ENCODE results near the gene TMEM271. TPM values are rescaled to one million over a fixed set of nuclear protein-coding genes. Genes with fewer than 3 reads are reported as not detected.

Gene TMEM271
- total and polyA plus RNA-seq, 2 donors (not counting 3 experiments of a cell fraction or from before 2014, with no cell fraction given), result not detected

DNA sequence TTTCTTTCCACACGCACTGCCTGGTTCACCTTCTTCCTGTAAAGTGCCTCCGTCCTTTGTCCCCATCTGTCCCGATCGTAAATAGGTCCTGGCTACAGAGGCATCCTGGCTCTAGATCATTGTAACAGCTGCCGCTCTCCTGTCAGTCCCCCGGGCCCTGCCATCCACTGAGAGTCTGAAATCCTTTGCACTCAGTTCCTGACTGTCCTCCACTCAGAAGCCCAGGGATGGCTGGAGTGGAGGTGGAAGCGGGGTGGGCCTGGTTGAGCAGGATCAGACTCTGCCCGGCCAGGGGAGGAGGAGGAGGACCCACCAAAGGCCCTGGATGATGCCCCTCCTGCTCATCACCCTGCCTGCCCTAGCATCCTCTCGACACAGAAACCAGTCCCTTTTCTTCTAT, 47.3 kb downstream of the TMEM271 start:
- FAIRE-seq (no peak), DNase-seq (ENCODE audit: low read depth, low spot score) (no peak)
- Histone ChIP-seq H4K20me1 (replicated peaks; ENCODE audit: control insufficient read depth, extremely low read depth, insufficient read depth, low read length) (no peaks in the 10 kb centered on the region), H2AFZ (ENCODE audit: low read depth, low read length) (no peak overlapping the region), H3K9me3 (replicated peaks; ENCODE audit: control insufficient read depth, insufficient read depth, low read length) (no peaks in the 10 kb centered on the region), H3K79me2 (ENCODE audit: control insufficient read depth, insufficient read depth, low read length) (no peaks in the 10 kb centered on the region), H3K27me3 (ENCODE audit: control insufficient read depth in 2 of 2, insufficient read depth in 2 of 2, low read length in 2 of 2) (no peaks in the 10 kb centered on the region), H3K4me1 (ENCODE audit: control insufficient read depth, extremely low read depth, insufficient read depth, low read length) (no peaks in the 10 kb centered on the region), H3K27ac (ENCODE audit: insufficient read depth, low read depth, low read length) (no peak overlapping the region), H3K36me3 (ENCODE audit: control insufficient read depth in 2 of 2, extremely low read depth in 1 of 2, insufficient read depth in 2 of 2, low read length in 2 of 2) (peaks cover 2 to 27% of the 10 kb centered on the region in 2 experiments), H3K4me3 (replicated peaks in 1 of 3; ENCODE audit: insufficient read depth in 1 of 3, low read depth in 1 of 3, low read length in 3 of 3) (no peak overlapping the region), H3K4me2 (ENCODE audit: insufficient read depth, low read length) (no peak overlapping the region), H3K9me1 (replicated peaks; ENCODE audit: control insufficient read depth, extremely low read depth, insufficient read depth, low read length) (no peaks in the 10 kb centered on the region), H3K9ac (replicated peaks; ENCODE audit: extremely low read depth, insufficient read depth, low read length) (no peak overlapping the region)
- ChIA-PET POLR2A (no interaction called here), CTCF (no interaction called here)
- BruUV-seq (replicated peaks), result no TSS peak
- dilution Hi-C loops (cut with MboI; ENCODE audit: extremely low pct_ligation_motif_present, low sequenced_read_pairs), result no loop called here
- intact Hi-C loops (cut with micrococcal nuclease), result no loop called here
- no peak for TF ChIP-seq GATA2 (IDR thresholded peaks at IDR 0.05; ENCODE audit: insufficient read depth, insufficient read length, low read depth, low read length)
- no peak for TF ChIP-seq POLR2A (IDR thresholded peaks at IDR 0.05; ENCODE audit: low read depth, low read length)
- no peak for TF ChIP-seq EZH2 (IDR thresholded peaks at IDR 0.05; ENCODE audit: borderline replicate concordance, low read depth, low read length, severe bottlenecking)
- TF ChIP-seq MYC (IDR thresholded peaks at IDR 0.05; ENCODE audit: low read depth, low read length), result no peak
- TF ChIP-seq, protein P1, sequence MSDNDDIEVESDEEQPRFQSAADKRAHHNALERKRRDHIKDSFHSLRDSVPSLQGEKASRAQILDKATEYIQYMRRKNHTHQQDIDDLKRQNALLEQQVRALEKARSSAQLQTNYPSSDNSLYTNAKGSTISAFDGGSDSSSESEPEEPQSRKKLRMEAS (IDR thresholded peaks at IDR 0.05; ENCODE audit: insufficient read depth, insufficient read length), result no peak
- TF ChIP-seq POLR2AphosphoS5 (IDR thresholded peaks at IDR 0.05; ENCODE audit: insufficient read depth, low read depth, low read length), result no peak

DNA sequence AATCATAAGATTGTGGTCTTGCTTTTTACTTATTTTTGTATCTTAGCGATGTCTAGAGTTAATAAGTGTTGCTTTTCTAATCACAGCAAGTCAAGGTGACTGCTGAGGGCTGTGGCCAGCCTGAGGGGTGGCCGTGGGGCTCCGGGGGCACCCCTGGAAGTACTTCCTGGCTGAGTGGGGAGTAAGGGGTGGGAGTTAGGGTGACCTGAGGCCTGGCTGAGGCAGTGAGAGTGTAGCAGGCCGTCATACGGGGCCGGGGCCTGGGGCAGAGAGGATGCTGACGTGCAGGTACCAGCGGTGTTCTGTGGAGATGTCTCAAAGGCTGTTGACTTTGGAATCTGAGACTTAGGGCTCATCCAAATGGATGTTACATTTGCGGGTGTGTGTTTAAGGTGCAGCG, 47.8 kb downstream of the TMEM271 start:
- Histone ChIP-seq H3K27ac (ENCODE audit: insufficient read depth, low read depth, low read length) (no peak overlapping the region), H4K20me1 (replicated peaks; ENCODE audit: control insufficient read depth, extremely low read depth, insufficient read depth, low read length) (no peaks in the 10 kb centered on the region), H3K36me3 (ENCODE audit: control insufficient read depth in 2 of 2, extremely low read depth in 1 of 2, insufficient read depth in 2 of 2, low read length in 2 of 2) (peaks cover 2 to 28% of the 10 kb centered on the region in 2 experiments), H3K4me2 (ENCODE audit: insufficient read depth, low read length) (no peak overlapping the region), H3K9ac (replicated peaks; ENCODE audit: extremely low read depth, insufficient read depth, low read length) (no peak overlapping the region), H3K4me1 (ENCODE audit: control insufficient read depth, extremely low read depth, insufficient read depth, low read length) (no peaks in the 10 kb centered on the region), H3K9me3 (replicated peaks; ENCODE audit: control insufficient read depth, insufficient read depth, low read length) (no peaks in the 10 kb centered on the region), H3K79me2 (ENCODE audit: control insufficient read depth, insufficient read depth, low read length) (no peaks in the 10 kb centered on the region), H2AFZ (ENCODE audit: low read depth, low read length) (no peak overlapping the region), H3K27me3 (ENCODE audit: control insufficient read depth in 2 of 2, insufficient read depth in 2 of 2, low read length in 2 of 2) (no peaks in the 10 kb centered on the region), H3K4me3 (replicated peaks in 1 of 3; ENCODE audit: insufficient read depth in 1 of 3, low read depth in 1 of 3, low read length in 3 of 3) (no peak overlapping the region), H3K9me1 (replicated peaks; ENCODE audit: control insufficient read depth, extremely low read depth, insufficient read depth, low read length) (no peaks in the 10 kb centered on the region)
- ChIA-PET POLR2A (no interaction called here), CTCF (no interaction called here)
- BruUV-seq (replicated peaks), result no TSS peak
- no peak for DNase-seq (ENCODE audit: low read depth, low spot score)
- dilution Hi-C loops (cut with MboI; ENCODE audit: extremely low pct_ligation_motif_present, low sequenced_read_pairs) (no loop called here), intact Hi-C loops (cut with micrococcal nuclease) (no loop called here)
- no peak for FAIRE-seq
- TF ChIP-seq MYC (IDR thresholded peaks at IDR 0.05; ENCODE audit: low read depth, low read length), result no peak
- TF ChIP-seq, protein P2, sequence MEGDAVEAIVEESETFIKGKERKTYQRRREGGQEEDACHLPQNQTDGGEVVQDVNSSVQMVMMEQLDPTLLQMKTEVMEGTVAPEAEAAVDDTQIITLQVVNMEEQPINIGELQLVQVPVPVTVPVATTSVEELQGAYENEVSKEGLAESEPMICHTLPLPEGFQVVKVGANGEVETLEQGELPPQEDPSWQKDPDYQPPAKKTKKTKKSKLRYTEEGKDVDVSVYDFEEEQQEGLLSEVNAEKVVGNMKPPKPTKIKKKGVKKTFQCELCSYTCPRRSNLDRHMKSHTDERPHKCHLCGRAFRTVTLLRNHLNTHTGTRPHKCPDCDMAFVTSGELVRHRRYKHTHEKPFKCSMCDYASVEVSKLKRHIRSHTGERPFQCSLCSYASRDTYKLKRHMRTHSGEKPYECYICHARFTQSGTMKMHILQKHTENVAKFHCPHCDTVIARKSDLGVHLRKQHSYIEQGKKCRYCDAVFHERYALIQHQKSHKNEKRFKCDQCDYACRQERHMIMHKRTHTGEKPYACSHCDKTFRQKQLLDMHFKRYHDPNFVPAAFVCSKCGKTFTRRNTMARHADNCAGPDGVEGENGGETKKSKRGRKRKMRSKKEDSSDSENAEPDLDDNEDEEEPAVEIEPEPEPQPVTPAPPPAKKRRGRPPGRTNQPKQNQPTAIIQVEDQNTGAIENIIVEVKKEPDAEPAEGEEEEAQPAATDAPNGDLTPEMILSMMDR (IDR thresholded peaks at IDR 0.05; ENCODE audit: extremely low read depth in 1 of 2, insufficient read depth in 1 of 2, low read depth in 1 of 2, low read length in 2 of 2), result no peak
- TF ChIP-seq EZH2 (IDR thresholded peaks at IDR 0.05; ENCODE audit: borderline replicate concordance, low read depth, low read length, severe bottlenecking), result no peak
- TF ChIP-seq FOS (IDR thresholded peaks at IDR 0.05; ENCODE audit: borderline replicate concordance, insufficient read depth, low read length), result no peak
- no peak for TF ChIP-seq POLR2AphosphoS5 (IDR thresholded peaks at IDR 0.05; ENCODE audit: insufficient read depth, low read depth, low read length)
- no peak for TF ChIP-seq GATA2 (IDR thresholded peaks at IDR 0.05; ENCODE audit: insufficient read depth, insufficient read length, low read depth, low read length)
- no peak for TF ChIP-seq JUN (IDR thresholded peaks at IDR 0.05; ENCODE audit: borderline replicate concordance, insufficient read depth, insufficient read length, low read depth)
- no peak for TF ChIP-seq POLR2A (IDR thresholded peaks at IDR 0.05; ENCODE audit: low read depth, low read length)
- TF ChIP-seq, protein P1 (IDR thresholded peaks at IDR 0.05; ENCODE audit: insufficient read depth, insufficient read length), result no peak

All from endothelial cell of umbilical vein (primary cell).